ENCODE data around the gene ABCA10.

- TF ChIP-seq BHLHE40 (IDR thresholded peaks at IDR 0.05; ENCODE audit: borderline replicate concordance) (no peak), L3MBTL2 (conservative IDR thresholded peaks at IDR 0.05) (no peak)
These were observed 97.9 kb downstream of the ABCA10 start for GRCh38 chr17:69130627-69131296.

Data from HEK293T (cell line).